HepG2 (cell line): ENCODE data around the gene PAQR7. TPM values are rescaled to one million over a fixed set of nuclear protein-coding genes. Genes with fewer than 3 reads are reported as not detected.
A peak's percentile ranks its signal among the peaks of the same experiment; 100 is the strongest.

Experiments
- AGO2 ChIP-seq: fragments of 200-400 bp; formaldehyde crosslinking; optimal IDR thresholded peaks from 2 replicates; pipeline ENCODE3; 2017; ENCODE audit warnings: mild to moderate bottlenecking, low read depth, low read length, moderate library complexity
- FOXO1 ChIP-seq: sonication (generic); formaldehyde crosslinking; IDR thresholded peaks from 2 replicates; pipeline ENCODE4 v1.4.0; 2020; ENCODE audit warnings: missing genetic modification reagents
- HMG20A ChIP-seq: IDR thresholded peaks from 2 replicates; pipeline ENCODE4 v1.6.1; 2016; ENCODE audit warnings: borderline replicate concordance
- NFIB ChIP-seq: sonication (generic); formaldehyde crosslinking; IDR thresholded peaks from 2 replicates; pipeline ENCODE4 v1.9.0; 2021; ENCODE audit warnings: missing genetic modification reagents, mild to moderate bottlenecking, borderline replicate concordance
- PCBP1 ChIP-seq: fragments of 200-400 bp; formaldehyde crosslinking; IDR thresholded peaks from 2 replicates; pipeline ENCODE4 v1.6.1; 2017; ENCODE audit warnings: mild to moderate bottlenecking, low read depth, low read length, borderline replicate concordance
- U2AF2 ChIP-seq: fragments of 200-400 bp; formaldehyde crosslinking; IDR thresholded peaks from 2 replicates; pipeline ENCODE4 v1.6.1; 2017; ENCODE audit warnings: low read depth, mild to moderate bottlenecking, low read length
- ZNF232 ChIP-seq: sonication (generic); formaldehyde crosslinking; IDR thresholded peaks from 2 replicates; pipeline ENCODE4 v1.4.0; 2020; ENCODE audit warnings: missing genetic modification reagents, borderline replicate concordance
- ZNF33B ChIP-seq: sonication (generic); formaldehyde crosslinking; IDR thresholded peaks from 2 replicates; pipeline ENCODE4 v1.5.1; 2020; ENCODE audit warnings: mild to moderate bottlenecking, missing genetic modification reagents
- polyA plus RNA-seq, 8 experiments: library from polyadenylated mRNA; depleted of rRNA in 3 of 8; stranded (reverse) in 7 of 8; unstranded in 1 of 8; fragments of >200 nt; fragmentation: Illumina TruSeq in 4 of 8; extraction: Trizol in 4 of 8; gene quantifications; 2 replicates each; pipeline versions ENCODE4 v1.2.1 to v1.2.3, GENCODE V29; 2011 to 2016; ENCODE audit warnings: low read depth in 4 of 8, missing spikeins in 1 of 8, mixed read lengths in 1 of 8; ENCODE audit not compliant: insufficient read depth in 1 of 8
- total RNA-seq, 5 experiments: library from RNA; depleted of rRNA; stranded (reverse); fragments of >200 nt; fragmentation: Illumina TruSeq; extraction: Trizol; gene quantifications; 2 replicates each; pipeline ENCODE4 v1.2.3, GENCODE V29; 2016; ENCODE audit warnings: low read depth in 1 of 5
- TF ChIP-seq, protein P1 (sequence below): sonication (generic); formaldehyde crosslinking; IDR thresholded peaks from 2 replicates; pipeline ENCODE4 v1.5.0; 2020; ENCODE audit warnings: missing genetic modification reagents
- TF ChIP-seq, protein P2 (sequence below), 2 experiments: sonication (generic) in 1 of 2; formaldehyde crosslinking in 1 of 2; IDR thresholded peaks; 2 replicates each; pipeline versions ENCODE4 v1.6.1 to v1.9.0; 2014 to 2022; ENCODE audit warnings: antibody characterized with exemption in 1 of 2, borderline replicate concordance in 1 of 2, inconsistent platforms in 1 of 2, low read depth in 1 of 2, missing genetic modification reagents in 1 of 2
- TF ChIP-seq, protein P3 (sequence below): sonication (generic); formaldehyde crosslinking; conservative IDR thresholded peaks from 2 replicates; pipeline ENCODE4 v1.4.0; 2020; ENCODE audit warnings: missing genetic modification reagents
- TF ChIP-seq, protein P4 (sequence below): IDR thresholded peaks from 2 replicates; pipeline ENCODE4 v1.6.1; 2016; ENCODE audit warnings: low read depth, borderline replicate concordance
- TF ChIP-seq, protein P5 (sequence below): sonication (generic); formaldehyde crosslinking; IDR thresholded peaks from 2 replicates; pipeline ENCODE4 v1.4.0; 2020; ENCODE audit warnings: mild to moderate bottlenecking, missing genetic modification reagents
- TF ChIP-seq, protein P6 (sequence below): sonication (generic); formaldehyde crosslinking; IDR thresholded peaks from 2 replicates; pipeline ENCODE4 v1.4.0; 2020; ENCODE audit warnings: missing genetic modification reagents

The PAQR7 gene
- total and polyA plus RNA-seq, 2 of the 13 experiments (the other 11 are each of a cell fraction or from before 2014, with no cell fraction given) = 13.2 to 16.6 TPM

DNA sequence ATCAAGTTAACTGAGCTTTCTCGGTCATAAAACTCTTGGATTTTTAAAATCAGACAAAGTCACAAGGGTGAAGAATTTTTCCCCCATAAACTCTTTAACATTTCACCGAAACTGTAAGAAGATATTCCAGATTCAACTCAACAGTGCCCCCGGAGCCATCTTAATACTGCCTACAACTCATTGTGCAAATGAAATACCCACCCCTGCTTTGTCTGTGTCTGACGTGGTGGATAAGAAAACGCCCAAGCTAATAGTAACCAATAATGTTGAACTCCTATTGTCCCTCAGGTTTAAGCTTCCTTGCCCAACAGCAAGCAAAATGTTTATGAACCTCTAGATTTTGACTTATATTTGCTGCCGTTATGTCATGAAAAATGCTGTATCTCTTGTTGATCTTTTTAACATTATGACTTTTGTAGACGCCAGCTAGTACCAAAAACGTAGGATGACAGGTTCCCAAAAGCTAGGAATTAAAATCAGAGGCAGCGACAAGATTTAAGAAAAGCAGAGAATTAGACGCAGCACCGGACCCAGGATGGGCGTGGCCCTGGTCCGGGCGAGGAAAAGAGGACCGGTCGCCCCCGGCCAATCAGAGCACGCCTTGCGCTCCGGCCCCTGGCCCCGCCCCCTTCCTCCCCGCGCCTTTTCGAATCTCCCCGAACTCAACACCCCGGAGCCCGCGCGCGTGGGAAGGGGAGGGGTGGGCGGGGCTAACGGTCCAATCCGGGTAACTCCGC is 29.6 kb upstream of the PAQR7 start (continued):
- TF ChIP-seq U2AF2 (no peak), PCBP1 (no peak), NFIB (CRISPR knock-in tag) (no peak), ZNF232 (CRISPR knock-in tag) (no peak), HMG20A (CRISPR knock-in tag) (no peak), AGO2 (no peak), ZNF33B (CRISPR knock-in tag) (no peak), FOXO1 (CRISPR knock-in tag) (no peak)
- TF ChIP-seq, protein P1, sequence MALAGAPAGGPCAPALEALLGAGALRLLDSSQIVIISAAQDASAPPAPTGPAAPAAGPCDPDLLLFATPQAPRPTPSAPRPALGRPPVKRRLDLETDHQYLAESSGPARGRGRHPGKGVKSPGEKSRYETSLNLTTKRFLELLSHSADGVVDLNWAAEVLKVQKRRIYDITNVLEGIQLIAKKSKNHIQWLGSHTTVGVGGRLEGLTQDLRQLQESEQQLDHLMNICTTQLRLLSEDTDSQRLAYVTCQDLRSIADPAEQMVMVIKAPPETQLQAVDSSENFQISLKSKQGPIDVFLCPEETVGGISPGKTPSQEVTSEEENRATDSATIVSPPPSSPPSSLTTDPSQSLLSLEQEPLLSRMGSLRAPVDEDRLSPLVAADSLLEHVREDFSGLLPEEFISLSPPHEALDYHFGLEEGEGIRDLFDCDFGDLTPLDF (CRISPR knock-in tag) = peak; percentile 91
- TF ChIP-seq, protein P2, sequence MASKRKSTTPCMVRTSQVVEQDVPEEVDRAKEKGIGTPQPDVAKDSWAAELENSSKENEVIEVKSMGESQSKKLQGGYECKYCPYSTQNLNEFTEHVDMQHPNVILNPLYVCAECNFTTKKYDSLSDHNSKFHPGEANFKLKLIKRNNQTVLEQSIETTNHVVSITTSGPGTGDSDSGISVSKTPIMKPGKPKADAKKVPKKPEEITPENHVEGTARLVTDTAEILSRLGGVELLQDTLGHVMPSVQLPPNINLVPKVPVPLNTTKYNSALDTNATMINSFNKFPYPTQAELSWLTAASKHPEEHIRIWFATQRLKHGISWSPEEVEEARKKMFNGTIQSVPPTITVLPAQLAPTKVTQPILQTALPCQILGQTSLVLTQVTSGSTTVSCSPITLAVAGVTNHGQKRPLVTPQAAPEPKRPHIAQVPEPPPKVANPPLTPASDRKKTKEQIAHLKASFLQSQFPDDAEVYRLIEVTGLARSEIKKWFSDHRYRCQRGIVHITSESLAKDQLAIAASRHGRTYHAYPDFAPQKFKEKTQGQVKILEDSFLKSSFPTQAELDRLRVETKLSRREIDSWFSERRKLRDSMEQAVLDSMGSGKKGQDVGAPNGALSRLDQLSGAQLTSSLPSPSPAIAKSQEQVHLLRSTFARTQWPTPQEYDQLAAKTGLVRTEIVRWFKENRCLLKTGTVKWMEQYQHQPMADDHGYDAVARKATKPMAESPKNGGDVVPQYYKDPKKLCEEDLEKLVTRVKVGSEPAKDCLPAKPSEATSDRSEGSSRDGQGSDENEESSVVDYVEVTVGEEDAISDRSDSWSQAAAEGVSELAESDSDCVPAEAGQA (IDR thresholded peaks at IDR 0.05; ENCODE audit: low read depth) = no peak
- TF ChIP-seq, protein P2 (CRISPR knock-in tag; IDR thresholded peaks at IDR 0.05; ENCODE audit: borderline replicate concordance) = no peak
- TF ChIP-seq, protein P3, sequence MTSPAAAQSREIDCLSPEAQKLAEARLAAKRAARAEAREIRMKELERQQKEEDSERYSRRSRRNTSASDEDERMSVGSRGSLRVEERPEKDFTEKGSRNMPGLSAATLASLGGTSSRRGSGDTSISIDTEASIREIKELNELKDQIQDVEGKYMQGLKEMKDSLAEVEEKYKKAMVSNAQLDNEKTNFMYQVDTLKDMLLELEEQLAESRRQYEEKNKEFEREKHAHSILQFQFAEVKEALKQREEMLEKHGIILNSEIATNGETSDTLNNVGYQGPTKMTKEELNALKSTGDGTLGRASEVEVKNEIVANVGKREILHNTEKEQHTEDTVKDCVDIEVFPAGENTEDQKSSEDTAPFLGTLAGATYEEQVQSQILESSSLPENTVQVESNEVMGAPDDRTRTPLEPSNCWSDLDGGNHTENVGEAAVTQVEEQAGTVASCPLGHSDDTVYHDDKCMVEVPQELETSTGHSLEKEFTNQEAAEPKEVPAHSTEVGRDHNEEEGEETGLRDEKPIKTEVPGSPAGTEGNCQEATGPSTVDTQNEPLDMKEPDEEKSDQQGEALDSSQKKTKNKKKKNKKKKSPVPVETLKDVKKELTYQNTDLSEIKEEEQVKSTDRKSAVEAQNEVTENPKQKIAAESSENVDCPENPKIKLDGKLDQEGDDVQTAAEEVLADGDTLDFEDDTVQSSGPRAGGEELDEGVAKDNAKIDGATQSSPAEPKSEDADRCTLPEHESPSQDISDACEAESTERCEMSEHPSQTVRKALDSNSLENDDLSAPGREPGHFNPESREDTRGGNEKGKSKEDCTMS = no peak
- TF ChIP-seq, protein P4, sequence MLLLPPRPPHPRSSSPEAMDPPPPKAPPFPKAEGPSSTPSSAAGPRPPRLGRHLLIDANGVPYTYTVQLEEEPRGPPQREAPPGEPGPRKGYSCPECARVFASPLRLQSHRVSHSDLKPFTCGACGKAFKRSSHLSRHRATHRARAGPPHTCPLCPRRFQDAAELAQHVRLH (CRISPR knock-in tag) = no peak
- TF ChIP-seq, protein P5, sequence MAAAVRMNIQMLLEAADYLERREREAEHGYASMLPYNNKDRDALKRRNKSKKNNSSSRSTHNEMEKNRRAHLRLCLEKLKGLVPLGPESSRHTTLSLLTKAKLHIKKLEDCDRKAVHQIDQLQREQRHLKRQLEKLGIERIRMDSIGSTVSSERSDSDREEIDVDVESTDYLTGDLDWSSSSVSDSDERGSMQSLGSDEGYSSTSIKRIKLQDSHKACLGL (CRISPR knock-in tag) = no peak
- TF ChIP-seq, protein P6, sequence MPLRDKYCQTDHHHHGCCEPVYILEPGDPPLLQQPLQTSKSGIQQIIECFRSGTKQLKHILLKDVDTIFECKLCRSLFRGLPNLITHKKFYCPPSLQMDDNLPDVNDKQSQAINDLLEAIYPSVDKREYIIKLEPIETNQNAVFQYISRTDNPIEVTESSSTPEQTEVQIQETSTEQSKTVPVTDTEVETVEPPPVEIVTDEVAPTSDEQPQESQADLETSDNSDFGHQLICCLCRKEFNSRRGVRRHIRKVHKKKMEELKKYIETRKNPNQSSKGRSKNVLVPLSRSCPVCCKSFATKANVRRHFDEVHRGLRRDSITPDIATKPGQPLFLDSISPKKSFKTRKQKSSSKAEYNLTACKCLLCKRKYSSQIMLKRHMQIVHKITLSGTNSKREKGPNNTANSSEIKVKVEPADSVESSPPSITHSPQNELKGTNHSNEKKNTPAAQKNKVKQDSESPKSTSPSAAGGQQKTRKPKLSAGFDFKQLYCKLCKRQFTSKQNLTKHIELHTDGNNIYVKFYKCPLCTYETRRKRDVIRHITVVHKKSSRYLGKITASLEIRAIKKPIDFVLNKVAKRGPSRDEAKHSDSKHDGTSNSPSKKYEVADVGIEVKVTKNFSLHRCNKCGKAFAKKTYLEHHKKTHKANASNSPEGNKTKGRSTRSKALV = no peak
